CD14-positive monocyte (primary cell): ENCODE measurements around the gene RRBP1. TPM values are rescaled to one million over a fixed set of nuclear protein-coding genes. Genes with fewer than 3 reads are reported as not detected.
A peak's percentile ranks its signal among the peaks of the same experiment; 100 is the strongest.

Experiments
- DNase-seq, 3 donors: peaks; one replicate each; pipeline ENCODE4 v3.0.0-alpha.2; 2011 to 2022
- H2AFZ ChIP-seq: 2 replicates; pipeline ENCODE4 v1.6.0; 2012; ENCODE audit warnings: mild to moderate bottlenecking, low read depth, low read length, inconsistent platforms; ENCODE audit not compliant: insufficient read depth, poor library complexity, severe bottlenecking
- H3K27ac ChIP-seq, 2 donors: 1 replicate in 1 of 2; 2 replicates in 1 of 2; pipeline ENCODE4 v1.5.1; 2012 to 2013; ENCODE audit warnings: low read length in 2 of 2, control low read depth in 1 of 2, inconsistent platforms in 1 of 2, low read depth in 1 of 2, mild to moderate bottlenecking in 1 of 2
- H3K27me3 ChIP-seq, 2 donors: one replicate each; pipeline versions ENCODE4 v1.6.0 to v1.6.1; 2011 to 2013; ENCODE audit warnings: low read length in 2 of 2; ENCODE audit not compliant: control insufficient read depth in 2 of 2, insufficient read depth in 2 of 2
- H3K36me3 ChIP-seq, 2 donors: replicated peaks in 1 of 2; 1 replicate in 1 of 2; 2 replicates in 1 of 2; pipeline versions ENCODE4 v1.5.1 to v1.6.1; 2012 to 2013; ENCODE audit warnings: low read length in 2 of 2, control low read depth in 1 of 2, inconsistent platforms in 1 of 2, mild to moderate bottlenecking in 1 of 2; ENCODE audit not compliant: insufficient read depth in 2 of 2, control insufficient read depth in 1 of 2
- H3K4me1 ChIP-seq, 2 donors: 1 replicate in 1 of 2; 2 replicates in 1 of 2; pipeline versions ENCODE4 v1.5.1 to v1.6.1; 2012 to 2013; ENCODE audit warnings: low read length in 2 of 2, control low read depth in 1 of 2, inconsistent platforms in 1 of 2, mild to moderate bottlenecking in 1 of 2, moderate library complexity in 1 of 2; ENCODE audit not compliant: insufficient read depth in 2 of 2, control insufficient read depth in 1 of 2
- H3K4me2 ChIP-seq: replicated peaks from 2 replicates; pipeline ENCODE3; 2012; ENCODE audit warnings: low read length, moderate library complexity, mild to moderate bottlenecking; ENCODE audit not compliant: poor library complexity, severe bottlenecking; ENCODE audit errors: extremely low read depth
- H3K4me3 ChIP-seq, 3 experiments: fragments of 200-600 bp in 1 of 3; sonication (generic) in 1 of 3; replicated peaks in 1 of 3; 1 replicate in 2 of 3; 2 replicates in 1 of 3; pipeline ENCODE4 v1.5.1; 2011 to 2013; ENCODE audit warnings: low read length in 3 of 3, mild to moderate bottlenecking in 3 of 3, control low read depth in 2 of 3, low read depth in 2 of 3, inconsistent platforms in 1 of 3, moderate library complexity in 1 of 3
- H3K79me2 ChIP-seq: 2 replicates; pipeline ENCODE4 v1.6.0; 2012; ENCODE audit warnings: mild to moderate bottlenecking, control low read depth, inconsistent platforms, low read length, moderate library complexity; ENCODE audit not compliant: insufficient read depth
- H3K9ac ChIP-seq: 2 replicates; pipeline ENCODE4 v1.6.0; 2017; ENCODE audit warnings: low read length, mild to moderate bottlenecking; ENCODE audit not compliant: insufficient read depth, poor library complexity, severe bottlenecking
- H3K9me3 ChIP-seq, 2 donors: replicated peaks in 1 of 2; 1 replicate in 1 of 2; 2 replicates in 1 of 2; pipeline versions ENCODE4 v1.5.1 to v1.6.1; 2012 to 2013; ENCODE audit warnings: low read length in 2 of 2, control low read depth in 1 of 2; ENCODE audit not compliant: control insufficient read depth in 1 of 2, insufficient read depth in 1 of 2
- H4K20me1 ChIP-seq: 2 replicates; pipeline ENCODE4 v1.6.0; 2012; ENCODE audit warnings: mild to moderate bottlenecking, low read length, control low read depth, moderate library complexity; ENCODE audit not compliant: insufficient read depth
- H3K27ac Mint-ChIP-seq, 7 donors: one replicate each; pipeline ENCODE4 v1.8.0; 2020; ENCODE audit warnings: mild to moderate bottlenecking in 7 of 7, mixed read lengths in 7 of 7, moderate library complexity in 6 of 7, inconsistent platforms in 2 of 7
- H3K27me3 Mint-ChIP-seq, 3 donors: one replicate each; pipeline ENCODE4 v1.8.0; 2021 to 2022; ENCODE audit warnings: low read depth in 3 of 3, mild to moderate bottlenecking in 3 of 3, mixed read lengths in 3 of 3, moderate library complexity in 3 of 3, inconsistent platforms in 1 of 3
- H3K36me3 Mint-ChIP-seq, 2 donors: one replicate each; pipeline ENCODE4 v1.8.0; 2020; ENCODE audit warnings: mixed read lengths in 2 of 2, inconsistent platforms in 1 of 2, mild to moderate bottlenecking in 1 of 2
- H3K4me1 Mint-ChIP-seq: one replicate; pipeline ENCODE4 v1.8.0; 2020; ENCODE audit warnings: mild to moderate bottlenecking, mixed read lengths
- H3K4me3 Mint-ChIP-seq, 2 donors: one replicate each; pipeline ENCODE4 v1.8.0; 2020; ENCODE audit warnings: mild to moderate bottlenecking in 2 of 2, mixed read lengths in 2 of 2, moderate library complexity in 1 of 2
- H3K9me3 Mint-ChIP-seq, 7 donors: one replicate each; pipeline ENCODE4 v1.8.0; 2020 to 2022; ENCODE audit warnings: mixed read lengths in 7 of 7, mild to moderate bottlenecking in 6 of 7, moderate library complexity in 6 of 7, inconsistent platforms in 2 of 7
- CTCF ChIP-seq: fragments of 200-600 bp; IDR thresholded peaks from one replicate; pipeline ENCODE4 v1.8.0; 2022; ENCODE audit warnings: antibody characterized with exemption, mild to moderate bottlenecking
- WGBS: methylation state at CpG from one replicate; pipeline ENCODE4 v1.1.5; 2013; ENCODE audit warnings: missing lambda C conversion rate; ENCODE audit not compliant: insufficient coverage; 5-methylcytosine and 5-hydroxymethylcytosine counted together
- intact Hi-C, 2 donors: fragments of 100-400 bp; cut with micrococcal nuclease; formaldehyde crosslinking; loops; one replicate each; pipeline versions ENCODE4 v1.15.0 to v1.15.1; 2023
- polyA plus RNA-seq, 3 donors: library from polyadenylated mRNA; depleted of rRNA in 1 of 3; unstranded in 2 of 3; stranded (reverse) in 1 of 3; fragments of 300-500 nt in 2 of 3; fragments of >200 nt in 1 of 3; fragmentation: Illumina TruSeq in 2 of 3; gene quantifications; 1 replicate in 2 of 3; 2 replicates in 1 of 3; pipeline ENCODE4 v1.2.3, GENCODE V29; 2012 to 2021

The RRBP1 gene
- polyA plus RNA-seq, 3 donors: 4.7 to 22.2 (median 7.5) TPM

- H3K36me3 Mint-ChIP-seq: peaks cover 80 to 99% of the 10 kb centered on the region in 2 donors
- H3K79me2 ChIP-seq: no peaks in the 10 kb centered on the region
- H3K4me3 Mint-ChIP-seq: no peak overlapping the region
Observed at GRCh38 chr20:17630151-17630805, 51.8 kb downstream of the RRBP1 start.

GRCh38 chr20:17629678-17630089 lies 52.4 kb downstream of the RRBP1 start:
- H3K79me2 ChIP-seq: no peaks in the 10 kb centered on the region
- peaks cover 4% of the 10 kb centered on the region for H4K20me1 ChIP-seq
- TF ChIP-seq CTCF: no peak
- H3K27me3 Mint-ChIP-seq: peaks cover 0 to 1% (median 0%) of the 10 kb centered on the region in 3 donors
- no peak overlapping the region for H2AFZ ChIP-seq
- peaks cover 2 to 5% of the 10 kb centered on the region in 2 donors for H3K4me1 ChIP-seq
- no peaks in the 10 kb centered on the region for H3K9me3 ChIP-seq
- WGBS: 96% methylated on average over 21 of the region's 21 CpGs
- no peak for DNase-seq
- H3K4me3 ChIP-seq: no peak overlapping the region
- H3K27ac Mint-ChIP-seq: no peak overlapping the region
- H3K27ac ChIP-seq: no peak overlapping the region
- no peaks in the 10 kb centered on the region for H3K27me3 ChIP-seq
- H3K4me1 Mint-ChIP-seq: peaks cover 22% of the 10 kb centered on the region
- intact Hi-C loops: no loop called here
- H3K36me3 Mint-ChIP-seq: peaks cover 83 to 98% of the 10 kb centered on the region in 2 donors
- H3K4me3 Mint-ChIP-seq: no peak overlapping the region
- H3K36me3 ChIP-seq: peaks cover 96 to 100% of the 10 kb centered on the region in 2 donors
- no peak overlapping the region for H3K4me2 ChIP-seq
- H3K9me3 Mint-ChIP-seq: no peaks in the 10 kb centered on the region
- H3K9ac ChIP-seq: no peak overlapping the region

More at GRCh38 chr20:17630151-17630805, 51.8 kb downstream of the RRBP1 start:
- Histone ChIP-seq H3K4me2 (no peak overlapping the region), H3K27ac (no peak overlapping the region), H3K27me3 (no peaks in the 10 kb centered on the region), H3K4me1 (peaks cover 7 to 10% of the 10 kb centered on the region in 2 donors), H2AFZ (no peak overlapping the region), H3K36me3 (peaks cover 91 to 100% of the 10 kb centered on the region in 2 donors), H3K9ac (no peak overlapping the region), H3K4me3 (no peak overlapping the region), H4K20me1 (peaks cover 8% of the 10 kb centered on the region), H3K9me3 (no peaks in the 10 kb centered on the region)
- no peak for TF ChIP-seq CTCF
- no peak for DNase-seq
- peaks cover 27% of the 10 kb centered on the region for H3K4me1 Mint-ChIP-seq
- peaks cover 0 to 1% (median 1%) of the 10 kb centered on the region in 3 donors for H3K27me3 Mint-ChIP-seq
- H3K9me3 Mint-ChIP-seq: no peaks in the 10 kb centered on the region
- intact Hi-C loops: no loop called here
- 78% methylated on average over 9 of the region's 11 CpGs for WGBS
- peak overlapping the region in 3 of 7 donors; percentile 7 to 15 (median 12) for H3K27ac Mint-ChIP-seq
